Activated CD4-positive, alpha-beta T cell treated with anti-CD3 and anti-CD28 coated beads for 36 hours (primary cell): Measurements from ENCODE around the gene MRTFA. TPM values are rescaled to one million over a fixed set of nuclear protein-coding genes. Genes with fewer than 3 reads are reported as not detected.

Experiments used
- ATAC-seq: fragments of 200-7000 bp; cut with Tn5 transposase; one replicate; pipeline ENCODE4 v1.10.0; 2021; ENCODE audit warnings: mild to moderate bottlenecking, moderate library complexity
- CTCF ChIA-PET: fragments of 350-600 bp; sonication (Branson Sonifier 250); formaldehyde crosslinking; loops from one replicate; lab custom pipeline; 2021; ENCODE audit warnings: antibody characterized with exemption; lab: Charles Lee
- POLR2A ChIA-PET: fragments of 350-600 bp; sonication (Branson Sonifier 250); formaldehyde crosslinking; loops from one replicate; lab custom pipeline; 2021; ENCODE audit warnings: antibody characterized with exemption, inconsistent platforms; lab: Charles Lee
- DNase-seq: peaks from one replicate; pipeline ENCODE4 v3.0.0-alpha.2; 2020
- H3K27ac Mint-ChIP-seq: one replicate; pipeline ENCODE4 v1.8.0; 2021; ENCODE audit warnings: mixed read lengths
- H3K27me3 Mint-ChIP-seq: one replicate; pipeline ENCODE4 v1.8.0; 2021; ENCODE audit warnings: mixed read lengths
- H3K36me3 Mint-ChIP-seq: one replicate; pipeline ENCODE4 v1.8.0; 2021; ENCODE audit warnings: low read depth, mixed read lengths
- H3K4me1 Mint-ChIP-seq: one replicate; pipeline ENCODE4 v1.8.0; 2021; ENCODE audit warnings: mixed read lengths
- H3K4me3 Mint-ChIP-seq: one replicate; pipeline ENCODE4 v1.8.0; 2021; ENCODE audit warnings: mild to moderate bottlenecking, moderate library complexity, mixed read lengths
- H3K9me3 Mint-ChIP-seq: one replicate; pipeline ENCODE4 v1.8.0; 2021; ENCODE audit warnings: low read depth, mixed read lengths
- intact Hi-C, 2 experiments: fragments of 100-400 bp; cut with DNase I in 1 of 2; cut with micrococcal nuclease in 1 of 2; formaldehyde crosslinking; loops; one replicate each; pipeline versions ENCODE4 v1.14.2 to v1.15.1; 2022 to 2024; cut with DNase I, micrococcal nuclease
- total RNA-seq, 2 experiments: library from RNA; stranded (reverse); gene quantifications; one replicate each; pipeline ENCODE4 v1.2.3, GENCODE V29; 2021

MRTFA gene
- total RNA-seq, 2 experiments from 2014 or later = 41.0 to 43.2 TPM

GRCh38 chr22:40449676-40450035, 186.9 kb downstream of the MRTFA start:
- ChIA-PET POLR2A (no interaction called here), CTCF (interaction anchor here (1.3 to 4.3 kb wide), 3 partner anchors 9 to 30 kb away, joined by 6 to 21 read pairs (median 6); no protein-coding TSS in a partner anchor)
- Mint-ChIP-seq H3K9me3 (no peaks in the 10 kb centered on the region), H3K27me3 (no peaks in the 10 kb centered on the region), H3K27ac (no peak overlapping the region), H3K4me3 (no peak overlapping the region), H3K4me1 (peaks cover 67% of the 10 kb centered on the region), H3K36me3 (peaks cover 25% of the 10 kb centered on the region)
- DNase-seq (no peak), ATAC-seq (no peak)
- intact Hi-C loops = no loop called here

GRCh38 chr22:40446203-40446602, 190.3 kb downstream of the MRTFA start:
- no peak for ATAC-seq
- Mint-ChIP-seq H3K4me1 (peaks cover 59% of the 10 kb centered on the region), H3K27ac (no peak overlapping the region), H3K4me3 (no peak overlapping the region), H3K27me3 (no peaks in the 10 kb centered on the region), H3K36me3 (peaks cover 19% of the 10 kb centered on the region), H3K9me3 (no peaks in the 10 kb centered on the region)
- no peak for DNase-seq
- ChIA-PET POLR2A (interaction anchor here (0.6 kb wide), 1 partner anchor 182 kb away, joined by 3 read pairs; no protein-coding TSS in a partner anchor), CTCF (interaction anchor here (0.7 to 4.3 kb wide), 4 partner anchors 9 to 200 kb away, joined by 3 to 21 read pairs (median 4); no protein-coding TSS in a partner anchor)
- intact Hi-C loops = no loop called here

GRCh38 chr22:40444178-40444831, 192.2 kb downstream of the MRTFA start:
- Mint-ChIP-seq H3K9me3 (no peaks in the 10 kb centered on the region), H3K27me3 (no peaks in the 10 kb centered on the region), H3K36me3 (peaks cover 20% of the 10 kb centered on the region), H3K4me3 (no peak overlapping the region), H3K27ac (peak overlapping the region; percentile 21), H3K4me1 (peaks cover 59% of the 10 kb centered on the region)
- intact Hi-C loops = no loop called here
- ChIA-PET CTCF (interaction anchor here (1.3 kb wide), 1 partner anchor 8 kb away, joined by 3 read pairs; no protein-coding TSS in a partner anchor), POLR2A (no interaction called here)
- DNase-seq (no peak), ATAC-seq (no peak)

GRCh38 chr22:40443732-40444131, 192.8 kb downstream of the MRTFA start:
- no peak for ATAC-seq
- peak overlapping the region; percentile 21 for H3K27ac Mint-ChIP-seq
- H3K9me3 Mint-ChIP-seq = no peaks in the 10 kb centered on the region
- ChIA-PET CTCF (interaction anchor here (0.5 to 1.2 kb wide), 3 partner anchors 20 to 69 kb away, joined by 3 to 5 read pairs (median 4); no protein-coding TSS in a partner anchor), POLR2A (no interaction called here)
- H3K27me3 Mint-ChIP-seq = no peaks in the 10 kb centered on the region
- intact Hi-C loops = no loop called here
- H3K36me3 Mint-ChIP-seq = peaks cover 19% of the 10 kb centered on the region
- peaks cover 58% of the 10 kb centered on the region for H3K4me1 Mint-ChIP-seq
- H3K4me3 Mint-ChIP-seq = no peak overlapping the region
- no peak for DNase-seq

- H3K27me3 Mint-ChIP-seq = no peaks in the 10 kb centered on the region
- H3K9me3 Mint-ChIP-seq = no peaks in the 10 kb centered on the region
- intact Hi-C loops = no loop called here
- no peak for ATAC-seq
- peaks cover 61% of the 10 kb centered on the region for H3K4me1 Mint-ChIP-seq
- DNase-seq = no peak
- ChIA-PET CTCF (interaction anchor here (0.7 to 2.2 kb wide), 5 partner anchors 9 to 204 kb away, joined by 3 to 7 read pairs (median 3); no protein-coding TSS in a partner anchor), POLR2A (interaction anchor here (0.6 kb wide), 1 partner anchor 12 kb away, joined by 5 read pairs; no protein-coding TSS in a partner anchor)
- H3K27ac Mint-ChIP-seq = no peak overlapping the region
- H3K4me3 Mint-ChIP-seq = no peak overlapping the region
- peaks cover 16% of the 10 kb centered on the region for H3K36me3 Mint-ChIP-seq
Observed at GRCh38 chr22:40441761-40442390, 194.6 kb downstream of the MRTFA start.

- intact Hi-C loops = loop anchor here (1.0 to 5.0 kb wide), 6 partner anchors 26 to 462 kb away; no protein-coding TSS in a partner anchor
- DNase-seq (peak; percentile 26), ATAC-seq (peak; percentile 66)
- H3K9me3 Mint-ChIP-seq = no peaks in the 10 kb centered on the region
- ChIA-PET CTCF (interaction anchor here (0.5 to 6.8 kb wide), 65 partner anchors 8 to 1059 kb away, joined by 3 to 79 read pairs (median 5); partner anchors contain the start of gene MCHR1), POLR2A (interaction anchor here (0.5 to 1.1 kb wide), 5 partner anchors 26 to 832 kb away, joined by 3 to 6 read pairs (median 3); no protein-coding TSS in a partner anchor)
- H3K4me3 Mint-ChIP-seq = no peak overlapping the region
- H3K36me3 Mint-ChIP-seq = peaks cover 11% of the 10 kb centered on the region
- no peaks in the 10 kb centered on the region for H3K27me3 Mint-ChIP-seq
- H3K4me1 Mint-ChIP-seq = peaks cover 56% of the 10 kb centered on the region
- peak overlapping the region; percentile 51 for H3K27ac Mint-ChIP-seq
Observed at GRCh38 chr22:40436505-40437431, 199.8 kb downstream of the MRTFA start.

GRCh38 chr22:40434745-40435144, 201.8 kb downstream of the MRTFA start:
- Mint-ChIP-seq H3K27ac (no peak overlapping the region), H3K4me1 (peaks cover 44% of the 10 kb centered on the region), H3K4me3 (no peak overlapping the region), H3K9me3 (no peaks in the 10 kb centered on the region), H3K27me3 (no peaks in the 10 kb centered on the region), H3K36me3 (peaks cover 12% of the 10 kb centered on the region)
- ChIA-PET CTCF (interaction anchor here (0.6 to 6.8 kb wide), 4 partner anchors 53 to 210 kb away, joined by 3 to 79 read pairs (median 34); no protein-coding TSS in a partner anchor), POLR2A (interaction anchor here (0.6 to 0.7 kb wide), 2 partner anchors 24 to 200 kb away, joined by 3 read pairs; no protein-coding TSS in a partner anchor)
- intact Hi-C loops = loop anchor here (5.0 kb wide), 2 partner anchors 98 to 328 kb away; no protein-coding TSS in a partner anchor
- ATAC-seq (no peak), DNase-seq (no peak)

GRCh38 chr22:40434106-40434505, 202.4 kb downstream of the MRTFA start:
- intact Hi-C loops = no loop called here
- Mint-ChIP-seq H3K4me3 (no peak overlapping the region), H3K4me1 (peaks cover 41% of the 10 kb centered on the region), H3K27me3 (no peaks in the 10 kb centered on the region), H3K9me3 (no peaks in the 10 kb centered on the region), H3K27ac (peak overlapping the region; percentile 19), H3K36me3 (peaks cover 16% of the 10 kb centered on the region)
- ChIA-PET CTCF (interaction anchor here (0.9 to 6.8 kb wide), 5 partner anchors 18 to 210 kb away, joined by 3 to 79 read pairs (median 3); no protein-coding TSS in a partner anchor), POLR2A (no interaction called here)
- DNase-seq (no peak), ATAC-seq (no peak)

GRCh38 chr22:40433416-40434090, 203.0 kb downstream of the MRTFA start:
- Mint-ChIP-seq H3K27me3 (no peaks in the 10 kb centered on the region), H3K4me1 (peaks cover 37% of the 10 kb centered on the region), H3K9me3 (no peaks in the 10 kb centered on the region), H3K4me3 (no peak overlapping the region), H3K36me3 (peaks cover 21% of the 10 kb centered on the region), H3K27ac (no peak overlapping the region)
- no peak for DNase-seq
- ChIA-PET CTCF (interaction anchor here (0.9 to 6.8 kb wide), 7 partner anchors 8 to 233 kb away, joined by 3 to 79 read pairs (median 3); no protein-coding TSS in a partner anchor), POLR2A (interaction anchor here (0.6 kb wide), 2 partner anchors 14 to 170 kb away, joined by 4 to 8 read pairs; no protein-coding TSS in a partner anchor)
- intact Hi-C loops = no loop called here
- no peak for ATAC-seq

- Mint-ChIP-seq H3K36me3 (peaks cover 22% of the 10 kb centered on the region), H3K4me1 (peaks cover 28% of the 10 kb centered on the region), H3K27ac (no peak overlapping the region), H3K4me3 (no peak overlapping the region), H3K9me3 (no peaks in the 10 kb centered on the region), H3K27me3 (no peaks in the 10 kb centered on the region)
- ChIA-PET POLR2A (interaction anchor here (0.5 kb wide), 1 partner anchor 64 kb away, joined by 3 read pairs; no protein-coding TSS in a partner anchor), CTCF (interaction anchor here (0.6 to 5.4 kb wide), 5 partner anchors 9 to 234 kb away, joined by 3 to 64 read pairs (median 3); no protein-coding TSS in a partner anchor)
- intact Hi-C loops = no loop called here
- ATAC-seq (no peak), DNase-seq (no peak)
Observed at GRCh38 chr22:40432625-40433024, 203.9 kb downstream of the MRTFA start.
